Activated CD8-positive, alpha-beta memory T cell treated with anti-CD3 and anti-CD28 coated beads, Interleukin-2, amount 50 U/mL, for 24 hours (primary cell): Measurements from ENCODE around the gene EIF6.
A peak's percentile ranks its signal among the peaks of the same experiment; 100 is the strongest.
"Not testable (repeated sequence)": the region's sequence is repeated elsewhere in the genome, so short reads cannot be mapped to it uniquely, and the experiment has no call there.

Source experiments
- DNase-seq: peaks from one replicate; pipeline ENCODE4 v3.0.0-alpha.2; 2020; ENCODE audit errors: extremely low read depth

EIF6 gene

GRCh38 chr20:35284267-35284991 lies at the start of gene EIF6:
Gene EIF6, minus strand, starts transcription at chr20:35284772. Its CDS starts 285 bp downstream, at chr20:35284487.
- DNase-seq, result peak; percentile 63

- no peak for DNase-seq
Observed at GRCh38 chr20:35333606-35334005, 49.0 kb upstream of the EIF6 start.

GRCh38 chr20:35332540-35333200 lies 48.1 kb upstream of the EIF6 start:
- no peak for DNase-seq

GRCh38 chr20:35329435-35330139 lies 45.0 kb upstream of the EIF6 start:
- no peak for DNase-seq

- DNase-seq, result no peak
Observed at GRCh38 chr20:35328689-35329088, 44.1 kb upstream of the EIF6 start.

- no peak for DNase-seq
Observed at GRCh38 chr20:35328095-35328685, 43.6 kb upstream of the EIF6 start.

GRCh38 chr20:35327074-35327976 lies 42.8 kb upstream of the EIF6 start:
- no peak for DNase-seq

GRCh38 chr20:35326740-35327073 lies 42.1 kb upstream of the EIF6 start:
- no peak for DNase-seq

GRCh38 chr20:35326021-35326739 lies 41.6 kb upstream of the EIF6 start:
- DNase-seq, result no peak

GRCh38 chr20:35325401-35325800 lies 40.8 kb upstream of the EIF6 start:
- no peak for DNase-seq

GRCh38 chr20:35320396-35321126 lies 36.0 kb upstream of the EIF6 start:
- no peak for DNase-seq

- DNase-seq, result no peak
Observed at GRCh38 chr20:35319871-35320197, 35.3 kb upstream of the EIF6 start.

- DNase-seq, result no peak
Observed at GRCh38 chr20:35319192-35319870, 34.8 kb upstream of the EIF6 start.

GRCh38 chr20:35318502-35319157 lies 34.1 kb upstream of the EIF6 start:
- DNase-seq, result no peak

GRCh38 chr20:35317416-35318210 lies 33.0 kb upstream of the EIF6 start:
- no peak for DNase-seq

GRCh38 chr20:35316086-35316485 lies 31.5 kb upstream of the EIF6 start:
- no peak for DNase-seq

- not testable (repeated sequence) for DNase-seq
Observed at GRCh38 chr20:35315632-35316020, 31.1 kb upstream of the EIF6 start.
